ENCODE measurements around the gene DNPH1. TPM values are rescaled to one million over a fixed set of nuclear protein-coding genes. Genes with fewer than 3 reads are reported as not detected.

Gene DNPH1
- total and polyA plus RNA-seq, 9 of the 15 experiments (the other 6 are each of a cell fraction or from before 2014, with no cell fraction given) = 7.3 to 300 (median 68.7) TPM

GRCh38 chr6:43276577-43277305, 47.5 kb upstream of the DNPH1 start (continued):
- TF ChIP-seq, protein P1, sequence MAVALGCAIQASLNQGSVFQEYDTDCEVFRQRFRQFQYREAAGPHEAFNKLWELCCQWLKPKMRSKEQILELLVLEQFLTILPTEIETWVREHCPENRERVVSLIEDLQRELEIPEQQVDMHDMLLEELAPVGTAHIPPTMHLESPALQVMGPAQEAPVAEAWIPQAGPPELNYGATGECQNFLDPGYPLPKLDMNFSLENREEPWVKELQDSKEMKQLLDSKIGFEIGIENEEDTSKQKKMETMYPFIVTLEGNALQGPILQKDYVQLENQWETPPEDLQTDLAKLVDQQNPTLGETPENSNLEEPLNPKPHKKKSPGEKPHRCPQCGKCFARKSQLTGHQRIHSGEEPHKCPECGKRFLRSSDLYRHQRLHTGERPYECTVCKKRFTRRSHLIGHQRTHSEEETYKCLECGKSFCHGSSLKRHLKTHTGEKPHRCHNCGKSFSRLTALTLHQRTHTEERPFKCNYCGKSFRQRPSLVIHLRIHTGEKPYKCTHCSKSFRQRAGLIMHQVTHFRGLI (CRISPR knock-in tag; IDR thresholded peaks at IDR 0.05) = no peak

- WGBS (ENCODE audit: insufficient coverage, low coverage, missing lambda C conversion rate) = 9% methylated on average over 50 of the region's 64 CpGs
- intact Hi-C loops (cut with micrococcal nuclease) (no loop called here), in situ Hi-C loops (cut with MboI) (no loop called here)
- no peak for DNase-seq (ENCODE audit: extremely low read depth in 1 of 4, low spot score in 3 of 4)
- H3K4me2 ChIP-seq (ENCODE audit: insufficient read depth, low read length) = no peak overlapping the region
- H3K79me2 ChIP-seq (ENCODE audit: control insufficient read depth, insufficient read depth, low read length) = no peaks in the 10 kb centered on the region
- no peak overlapping the region for H3K4me3 ChIP-seq
- POLR2A ChIA-PET = interaction anchor here (0.6 to 1.2 kb wide), 4 partner anchors 18 to 295 kb away, joined by 3 read pairs; no protein-coding TSS in a partner anchor
- no peak for ATAC-seq
- H3K27ac ChIP-seq (ENCODE audit: extremely low read depth, low read depth, low read length) = no peak overlapping the region
- H3K9me3 ChIP-seq (replicated peaks; ENCODE audit: control insufficient read depth, insufficient read depth, low read depth, low read length) = no peaks in the 10 kb centered on the region
- H2AFZ ChIP-seq (ENCODE audit: low read depth, low read length) = no peak overlapping the region
- FAIRE-seq = no peak
- H3K27me3 ChIP-seq (ENCODE audit: control insufficient read depth in 2 of 2, insufficient read depth in 2 of 2, low read length in 2 of 2) = peaks cover 37 to 73% of the 10 kb centered on the region in 2 experiments
- H4K20me1 ChIP-seq (replicated peaks; ENCODE audit: control insufficient read depth, insufficient read depth, low read length) = 0 out of 2 replicates have a peak, but pooled peaks cover 2% of the 10 kb centered on the region
- H3K9ac ChIP-seq (ENCODE audit: insufficient read depth in 1 of 2, low read depth in 2 of 2, low read length in 2 of 2) = peak overlapping the region in 1 of 2 experiments; percentile 54; a peak in 2 of 4 replicates
- no TSS peak for BruUV-seq (replicated peaks)
- no peaks in the 10 kb centered on the region for H3K36me3 ChIP-seq (ENCODE audit: control insufficient read depth, insufficient read depth, low read length)
- TF ChIP-seq, protein P2, sequence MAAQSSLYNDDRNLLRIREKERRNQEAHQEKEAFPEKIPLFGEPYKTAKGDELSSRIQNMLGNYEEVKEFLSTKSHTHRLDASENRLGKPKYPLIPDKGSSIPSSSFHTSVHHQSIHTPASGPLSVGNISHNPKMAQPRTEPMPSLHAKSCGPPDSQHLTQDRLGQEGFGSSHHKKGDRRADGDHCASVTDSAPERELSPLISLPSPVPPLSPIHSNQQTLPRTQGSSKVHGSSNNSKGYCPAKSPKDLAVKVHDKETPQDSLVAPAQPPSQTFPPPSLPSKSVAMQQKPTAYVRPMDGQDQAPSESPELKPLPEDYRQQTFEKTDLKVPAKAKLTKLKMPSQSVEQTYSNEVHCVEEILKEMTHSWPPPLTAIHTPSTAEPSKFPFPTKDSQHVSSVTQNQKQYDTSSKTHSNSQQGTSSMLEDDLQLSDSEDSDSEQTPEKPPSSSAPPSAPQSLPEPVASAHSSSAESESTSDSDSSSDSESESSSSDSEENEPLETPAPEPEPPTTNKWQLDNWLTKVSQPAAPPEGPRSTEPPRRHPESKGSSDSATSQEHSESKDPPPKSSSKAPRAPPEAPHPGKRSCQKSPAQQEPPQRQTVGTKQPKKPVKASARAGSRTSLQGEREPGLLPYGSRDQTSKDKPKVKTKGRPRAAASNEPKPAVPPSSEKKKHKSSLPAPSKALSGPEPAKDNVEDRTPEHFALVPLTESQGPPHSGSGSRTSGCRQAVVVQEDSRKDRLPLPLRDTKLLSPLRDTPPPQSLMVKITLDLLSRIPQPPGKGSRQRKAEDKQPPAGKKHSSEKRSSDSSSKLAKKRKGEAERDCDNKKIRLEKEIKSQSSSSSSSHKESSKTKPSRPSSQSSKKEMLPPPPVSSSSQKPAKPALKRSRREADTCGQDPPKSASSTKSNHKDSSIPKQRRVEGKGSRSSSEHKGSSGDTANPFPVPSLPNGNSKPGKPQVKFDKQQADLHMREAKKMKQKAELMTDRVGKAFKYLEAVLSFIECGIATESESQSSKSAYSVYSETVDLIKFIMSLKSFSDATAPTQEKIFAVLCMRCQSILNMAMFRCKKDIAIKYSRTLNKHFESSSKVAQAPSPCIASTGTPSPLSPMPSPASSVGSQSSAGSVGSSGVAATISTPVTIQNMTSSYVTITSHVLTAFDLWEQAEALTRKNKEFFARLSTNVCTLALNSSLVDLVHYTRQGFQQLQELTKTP (IDR thresholded peaks at IDR 0.05; ENCODE audit: low read depth in 1 of 2, partially characterized antibody in 2 of 2) = no peak
- 0 out of 2 replicates have a peak, but pooled peaks have one; percentile 36 for TF ChIP-seq ZBTB7A (IDR thresholded peaks at IDR 0.05; ENCODE audit: borderline replicate concordance, control insufficient read depth, low read depth, low read length)
- TF ChIP-seq JUND (IDR thresholded peaks at IDR 0.05; ENCODE audit: borderline replicate concordance, low read depth, low read length) = no peak
- TF ChIP-seq JUND (tag; IDR thresholded peaks at IDR 0.05; ENCODE audit: borderline replicate concordance, low read depth, low read length) = no peak
- no peak for TF ChIP-seq BRCA1 (IDR thresholded peaks at IDR 0.05)
- TF ChIP-seq BRCA1 (CRISPR knock-in tag; IDR thresholded peaks at IDR 0.05) = no peak
- TF ChIP-seq, protein P3, sequence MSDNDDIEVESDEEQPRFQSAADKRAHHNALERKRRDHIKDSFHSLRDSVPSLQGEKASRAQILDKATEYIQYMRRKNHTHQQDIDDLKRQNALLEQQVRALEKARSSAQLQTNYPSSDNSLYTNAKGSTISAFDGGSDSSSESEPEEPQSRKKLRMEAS (CRISPR knock-in tag; IDR thresholded peaks at IDR 0.05) = peak; percentile 39; the same call in 1 of the 2 replicates
- peak; percentile 87; the same call in 1 of the 2 replicates for TF ChIP-seq SAFB (IDR thresholded peaks at IDR 0.05; ENCODE audit: borderline replicate concordance, low read depth, low read length)
- H3K4me1 ChIP-seq (replicated peaks in 1 of 2; ENCODE audit: control insufficient read depth in 2 of 2, insufficient read depth in 2 of 2, low read length in 2 of 2) = peaks cover 0 to 25% of the 10 kb centered on the region in 2 experiments; a peak in 2 of 5 replicates
- H3K9me1 ChIP-seq (ENCODE audit: control insufficient read depth, insufficient read depth, low read length) = no peaks in the 10 kb centered on the region
- CTCF ChIA-PET (ENCODE audit: low intra/inter-chr PET ratio) = no interaction called here
Measured at GRCh38 chr6:43275801-43276576, 46.7 kb upstream of the DNPH1 start.
